H9 (cell line): ENCODE results near the gene ATL1. TPM values are rescaled to one million over a fixed set of nuclear protein-coding genes. Genes with fewer than 3 reads are reported as not detected.

Source experiments
- DNase-seq: peaks from one replicate; pipeline ENCODE4 v3.0.0-alpha.2; 2017
- H2AFZ ChIP-seq: one replicate; pipeline ENCODE4 v1.6.1; 2013; ENCODE audit warnings: mild to moderate bottlenecking, low read length, control low read depth, moderate library complexity
- H2AK5ac ChIP-seq: 2 replicates; pipeline ENCODE4 v1.6.1; 2013; ENCODE audit warnings: low read length, control low read depth, mixed read lengths; ENCODE audit not compliant: insufficient read length
- H2BK120ac ChIP-seq: one replicate; pipeline ENCODE4 v1.6.1; 2013; ENCODE audit warnings: low read depth, mild to moderate bottlenecking, low read length, control low read depth, inconsistent platforms; ENCODE audit not compliant: poor library complexity, severe bottlenecking
- H2BK12ac ChIP-seq: 2 replicates; pipeline ENCODE4 v1.6.1; 2013; ENCODE audit warnings: low read length, control low read depth, mixed read lengths, low read depth; ENCODE audit not compliant: insufficient read length
- H2BK15ac ChIP-seq: 2 replicates; pipeline ENCODE4 v1.6.1; 2013; ENCODE audit warnings: low read depth, low read length, control low read depth
- H2BK20ac ChIP-seq: one replicate; pipeline ENCODE4 v1.6.1; 2013; ENCODE audit warnings: low read depth, mild to moderate bottlenecking, low read length, control low read depth, inconsistent platforms; ENCODE audit not compliant: poor library complexity, severe bottlenecking
- H2BK5ac ChIP-seq: 2 replicates; pipeline ENCODE4 v1.6.1; 2013; ENCODE audit warnings: low read length, control low read depth, mixed read lengths; ENCODE audit not compliant: insufficient read length
- H3K14ac ChIP-seq: 2 replicates; pipeline ENCODE4 v1.6.1; 2013; ENCODE audit warnings: low read length, control low read depth; ENCODE audit not compliant: insufficient read depth
- H3K18ac ChIP-seq: 2 replicates; pipeline ENCODE4 v1.6.1; 2013; ENCODE audit warnings: low read depth, mild to moderate bottlenecking, mixed read lengths, low read length, control low read depth; ENCODE audit not compliant: insufficient read length
- H3K23ac ChIP-seq: 2 replicates; pipeline ENCODE4 v1.6.1; 2013; ENCODE audit warnings: low read length, control low read depth, mixed read lengths, low read depth; ENCODE audit not compliant: insufficient read length
- H3K23me2 ChIP-seq: 2 replicates; pipeline ENCODE4 v1.6.1; 2013; ENCODE audit warnings: low read depth, mild to moderate bottlenecking, mixed read lengths, low read length, control low read depth; ENCODE audit not compliant: insufficient read length, poor library complexity, severe bottlenecking
- H3K27ac ChIP-seq: 2 replicates; pipeline ENCODE4 v1.5.1; 2013; ENCODE audit warnings: low read length, control low read depth, mixed read lengths, low read depth; ENCODE audit not compliant: insufficient read length
- H3K27me3 ChIP-seq: 2 replicates; pipeline ENCODE4 v1.6.1; 2013; ENCODE audit warnings: low read length, control low read depth, inconsistent platforms; ENCODE audit not compliant: insufficient read depth
- H3K4ac ChIP-seq: 2 replicates; pipeline ENCODE4 v1.6.1; 2013; ENCODE audit warnings: low read depth, mild to moderate bottlenecking, control low read depth, inconsistent platforms, low read length, moderate library complexity
- H3K4me1 ChIP-seq: 2 replicates; pipeline ENCODE4 v1.6.1; 2013; ENCODE audit warnings: low read length, control low read depth, inconsistent platforms; ENCODE audit not compliant: insufficient read depth
- H3K4me2 ChIP-seq: 2 replicates; pipeline ENCODE4 v1.6.1; 2013; ENCODE audit warnings: low read length, control low read depth, mixed read lengths; ENCODE audit not compliant: insufficient read length, insufficient read depth
- H3K56ac ChIP-seq: 2 replicates; pipeline ENCODE4 v1.6.1; 2013; ENCODE audit warnings: low read depth, mild to moderate bottlenecking, mixed read lengths, low read length, control low read depth; ENCODE audit not compliant: insufficient read length
- H3K79me1 ChIP-seq: 2 replicates; pipeline ENCODE4 v1.6.1; 2013; ENCODE audit warnings: low read depth, mild to moderate bottlenecking, moderate library complexity, low read length, control low read depth, inconsistent platforms; ENCODE audit not compliant: insufficient read depth, poor library complexity, severe bottlenecking
- H3K79me2 ChIP-seq: 2 replicates; pipeline ENCODE4 v1.6.1; 2013; ENCODE audit warnings: low read length, control low read depth, inconsistent platforms; ENCODE audit not compliant: insufficient read depth
- H3K9ac ChIP-seq: 2 replicates; pipeline ENCODE4 v1.6.1; 2013; ENCODE audit warnings: low read length, control low read depth, mixed read lengths; ENCODE audit not compliant: insufficient read length; ENCODE audit errors: extremely low read depth
- H3K9me3 ChIP-seq: one replicate; pipeline ENCODE4 v1.6.1; 2013; ENCODE audit warnings: low read depth, low read length, inconsistent platforms; ENCODE audit not compliant: control insufficient read depth
- H3T11ph ChIP-seq: one replicate; pipeline ENCODE4 v1.6.1; 2013; ENCODE audit warnings: mild to moderate bottlenecking, low read length, control low read depth, inconsistent platforms
- H4K20me1 ChIP-seq: one replicate; pipeline ENCODE4 v1.6.1; 2013; ENCODE audit not compliant: control insufficient read depth, insufficient read length, insufficient read depth
- H4K5ac ChIP-seq: 2 replicates; pipeline ENCODE4 v1.6.1; 2013; ENCODE audit warnings: low read depth, mild to moderate bottlenecking, mixed read lengths, low read length, control low read depth; ENCODE audit not compliant: insufficient read length
- H4K8ac ChIP-seq: replicated peaks from 2 replicates; pipeline ENCODE4 v1.6.1; 2013; ENCODE audit warnings: low read length, control low read depth, mixed read lengths, low read depth; ENCODE audit not compliant: insufficient read length
- H4K91ac ChIP-seq: 2 replicates; pipeline ENCODE4 v1.6.1; 2013; ENCODE audit warnings: low read depth, mild to moderate bottlenecking, moderate library complexity, mixed read lengths, low read length, control low read depth; ENCODE audit not compliant: insufficient read length
- H3K27ac Mint-ChIP-seq, 3 experiments: 2 replicates in 2 of 3; 3 replicates in 1 of 3; pipeline ENCODE4 v1.8.0; 2020 to 2021; ENCODE audit warnings: mixed read lengths in 3 of 3, mild to moderate bottlenecking in 1 of 3, moderate library complexity in 1 of 3
- H3K27me3 Mint-ChIP-seq: 2 replicates; pipeline ENCODE4 v1.8.0; 2021; ENCODE audit warnings: low read depth, mild to moderate bottlenecking, moderate library complexity, mixed read lengths
- H3K36me3 Mint-ChIP-seq, 3 experiments: 2 replicates in 2 of 3; 3 replicates in 1 of 3; pipeline ENCODE4 v1.8.0; 2020 to 2021; ENCODE audit warnings: low read depth in 3 of 3, mixed read lengths in 3 of 3; ENCODE audit not compliant: insufficient read depth in 1 of 3
- H3K4me1 Mint-ChIP-seq, 2 experiments: 2 replicates each; pipeline ENCODE4 v1.8.0; 2020; ENCODE audit warnings: mixed read lengths in 2 of 2
- H3K4me3 Mint-ChIP-seq, 2 experiments: 2 replicates in 1 of 2; 3 replicates in 1 of 2; pipeline ENCODE4 v1.8.0; 2020 to 2021; ENCODE audit warnings: mild to moderate bottlenecking in 2 of 2, mixed read lengths in 2 of 2, moderate library complexity in 1 of 2
- H3K9me3 Mint-ChIP-seq, 2 experiments: 2 replicates in 1 of 2; 3 replicates in 1 of 2; pipeline ENCODE4 v1.8.0; 2020; ENCODE audit warnings: mild to moderate bottlenecking in 2 of 2, mixed read lengths in 2 of 2, moderate library complexity in 1 of 2
- WGBS: extraction: QIAGEN DNeasy Blood & Tissue Kit; methylation state at CpG from one replicate; pipeline ENCODE4 v1.1.7; 2013; ENCODE audit warnings: missing lambda C conversion rate, low lambda C conversion rate, mixed read lengths; ENCODE audit not compliant: insufficient read length; ENCODE audit errors: extremely low coverage; 5-methylcytosine and 5-hydroxymethylcytosine counted together
- total RNA-seq: library from RNA; stranded (reverse); gene quantifications from 2 replicates; pipeline ENCODE4 v1.2.1, GENCODE V29; 2021
- TF ChIP-seq, protein P1 (sequence below): fragments of 200-600 bp; sonication (generic); conservative IDR thresholded peaks from 3 replicates; pipeline ENCODE4 v1.8.0; 2021; ENCODE audit warnings: antibody characterized with exemption, mild to moderate bottlenecking

ATL1 gene
- total RNA-seq, 1 experiment from 2014 or later: 3.0 TPM

DNA sequence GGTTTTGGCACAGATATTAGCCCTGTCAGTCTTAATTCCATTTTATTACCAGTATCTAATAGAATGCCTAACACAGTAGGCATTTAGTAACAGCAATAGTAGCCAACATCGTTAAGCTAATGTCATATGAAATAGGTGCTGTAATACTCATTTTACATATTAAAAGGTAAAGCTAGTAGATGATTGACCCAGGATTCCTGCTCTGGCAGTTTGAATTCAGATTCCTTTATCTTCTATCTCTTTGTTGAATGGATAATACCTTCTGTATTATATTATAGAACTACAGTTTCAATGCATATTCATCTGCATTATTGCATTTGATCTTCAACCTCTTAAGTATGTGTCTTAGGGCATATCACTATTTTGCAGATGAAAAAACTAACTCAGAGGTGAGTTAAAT is 2.9 kb downstream of the ATL1 start:
- H3K4me3 Mint-ChIP-seq: no peak overlapping the region
- no peak overlapping the region for H3K9ac ChIP-seq
- no peak overlapping the region for H3K18ac ChIP-seq
- no peak overlapping the region for H2BK120ac ChIP-seq
- H3K4ac ChIP-seq: no peak overlapping the region
- H3K36me3 Mint-ChIP-seq: no peaks in the 10 kb centered on the region
- no peak overlapping the region for H2BK15ac ChIP-seq
- H3K27me3 ChIP-seq: peaks cover 4% of the 10 kb centered on the region; the same call in 1 of the 2 replicates
- no peaks in the 10 kb centered on the region for H4K20me1 ChIP-seq
- no peak overlapping the region for H4K8ac ChIP-seq
- no peak overlapping the region for H3K14ac ChIP-seq
- no peak overlapping the region for H3K27ac ChIP-seq
- no peak overlapping the region for H2AFZ ChIP-seq
- no peaks in the 10 kb centered on the region for H3K79me1 ChIP-seq
- no peaks in the 10 kb centered on the region for H3K9me3 Mint-ChIP-seq
- H3K56ac ChIP-seq: no peak overlapping the region
- no peak overlapping the region for H3K4me2 ChIP-seq
- H3T11ph ChIP-seq: no peak overlapping the region
- H4K5ac ChIP-seq: no peak overlapping the region
- no peak overlapping the region for H2AK5ac ChIP-seq
- no peak overlapping the region for H3K23ac ChIP-seq
- no peak overlapping the region for H3K27ac Mint-ChIP-seq
- H2BK5ac ChIP-seq: no peak overlapping the region
- no peaks in the 10 kb centered on the region for H3K4me1 ChIP-seq
- H3K23me2 ChIP-seq: peaks cover 12% of the 10 kb centered on the region
- no peak for DNase-seq
- no peaks in the 10 kb centered on the region for H3K79me2 ChIP-seq
- no peak overlapping the region for H4K91ac ChIP-seq
- H2BK12ac ChIP-seq: no peak overlapping the region
- peaks cover 38% of the 10 kb centered on the region for H3K27me3 Mint-ChIP-seq
- TF ChIP-seq, protein P1, sequence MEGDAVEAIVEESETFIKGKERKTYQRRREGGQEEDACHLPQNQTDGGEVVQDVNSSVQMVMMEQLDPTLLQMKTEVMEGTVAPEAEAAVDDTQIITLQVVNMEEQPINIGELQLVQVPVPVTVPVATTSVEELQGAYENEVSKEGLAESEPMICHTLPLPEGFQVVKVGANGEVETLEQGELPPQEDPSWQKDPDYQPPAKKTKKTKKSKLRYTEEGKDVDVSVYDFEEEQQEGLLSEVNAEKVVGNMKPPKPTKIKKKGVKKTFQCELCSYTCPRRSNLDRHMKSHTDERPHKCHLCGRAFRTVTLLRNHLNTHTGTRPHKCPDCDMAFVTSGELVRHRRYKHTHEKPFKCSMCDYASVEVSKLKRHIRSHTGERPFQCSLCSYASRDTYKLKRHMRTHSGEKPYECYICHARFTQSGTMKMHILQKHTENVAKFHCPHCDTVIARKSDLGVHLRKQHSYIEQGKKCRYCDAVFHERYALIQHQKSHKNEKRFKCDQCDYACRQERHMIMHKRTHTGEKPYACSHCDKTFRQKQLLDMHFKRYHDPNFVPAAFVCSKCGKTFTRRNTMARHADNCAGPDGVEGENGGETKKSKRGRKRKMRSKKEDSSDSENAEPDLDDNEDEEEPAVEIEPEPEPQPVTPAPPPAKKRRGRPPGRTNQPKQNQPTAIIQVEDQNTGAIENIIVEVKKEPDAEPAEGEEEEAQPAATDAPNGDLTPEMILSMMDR: no peak
- peaks cover 11 to 16% of the 10 kb centered on the region in 2 experiments for H3K4me1 Mint-ChIP-seq
- no CpG with 5 or more reads among the region's 1 CpG for WGBS
- no peaks in the 10 kb centered on the region for H3K9me3 ChIP-seq
- no peak overlapping the region for H2BK20ac ChIP-seq
